Measurements from ENCODE around the gene COL5A3. TPM values are rescaled to one million over a fixed set of nuclear protein-coding genes. Genes with fewer than 3 reads are reported as not detected.

The COL5A3 gene
- total and polyA plus RNA-seq, 2 experiments from 2014 or later: 1.9 to 2.1 TPM

GRCh38 chr19:10018263-10018662 is 8.0 kb upstream of the COL5A3 start:
- H3K9me2 ChIP-seq (replicated peaks; ENCODE audit: insufficient read depth): no peaks in the 10 kb centered on the region
- no peak for DNase-seq (ENCODE audit: low spot score)
- no peaks in the 10 kb centered on the region for H3K4me1 ChIP-seq (ENCODE audit: insufficient read depth)
- no peak overlapping the region for H3K27ac ChIP-seq
- H3K9me3 ChIP-seq (ENCODE audit: low read depth): no peaks in the 10 kb centered on the region
- no peaks in the 10 kb centered on the region for H3K79me2 ChIP-seq
- H3K27me3 ChIP-seq: peaks cover 7% of the 10 kb centered on the region
- TF ChIP-seq EZH2phosphoT487 (IDR thresholded peaks at IDR 0.05; ENCODE audit: low read depth, severe bottlenecking, unreplicated experiment) (no peak), EZH2 (IDR thresholded peaks at IDR 0.05; ENCODE audit: borderline replicate concordance) (no peak), CTCF (IDR thresholded peaks at IDR 0.05; ENCODE audit: poor library complexity) (no peak)
- no peak overlapping the region for H2AFZ ChIP-seq
- WGBS (ENCODE audit: low lambda C conversion rate, missing lambda C conversion rate): 84% methylated on average over 3 of the region's 3 CpGs
- no peaks in the 10 kb centered on the region for H4K20me1 ChIP-seq (ENCODE audit: insufficient read depth, poor library complexity, severe bottlenecking)
- no peak overlapping the region for H3K4me2 ChIP-seq
- no peak overlapping the region for H3K4me3 ChIP-seq
- no peaks in the 10 kb centered on the region for H3K36me3 ChIP-seq (replicated peaks; ENCODE audit: insufficient read depth, low read depth)

GRCh38 chr19:10013834-10014618 is 3.7 kb upstream of the COL5A3 start:
- Histone ChIP-seq H3K79me2 (no peaks in the 10 kb centered on the region), H3K27me3 (peaks cover 31% of the 10 kb centered on the region), H3K4me2 (no peak overlapping the region), H3K4me3 (no peak overlapping the region), H3K36me3 (replicated peaks; ENCODE audit: insufficient read depth, low read depth) (no peaks in the 10 kb centered on the region), H3K9me2 (replicated peaks; ENCODE audit: insufficient read depth) (no peaks in the 10 kb centered on the region), H3K4me1 (ENCODE audit: insufficient read depth) (peaks cover 9% of the 10 kb centered on the region), H3K27ac (no peak overlapping the region), H3K9me3 (ENCODE audit: low read depth) (no peaks in the 10 kb centered on the region), H2AFZ (no peak overlapping the region), H4K20me1 (ENCODE audit: insufficient read depth, poor library complexity, severe bottlenecking) (no peaks in the 10 kb centered on the region)
- TF ChIP-seq EZH2 (IDR thresholded peaks at IDR 0.05; ENCODE audit: borderline replicate concordance) (no peak), EZH2phosphoT487 (IDR thresholded peaks at IDR 0.05; ENCODE audit: low read depth, severe bottlenecking, unreplicated experiment) (no peak)
- WGBS (ENCODE audit: low lambda C conversion rate, missing lambda C conversion rate): 49% methylated on average over 6 of the region's 6 CpGs
- DNase-seq (ENCODE audit: low spot score): no peak

GRCh38 chr19:10013316-10013715 is 3.0 kb upstream of the COL5A3 start, which contains the start of gene RDH8:
Gene RDH8 (plus strand): TSS chr19:10013483. CDS start chr19:10013498, 15 bp downstream.
- Histone ChIP-seq H3K36me3 (replicated peaks; ENCODE audit: insufficient read depth, low read depth) (no peaks in the 10 kb centered on the region), H3K79me2 (no peaks in the 10 kb centered on the region), H3K9me3 (ENCODE audit: low read depth) (no peaks in the 10 kb centered on the region), H3K4me1 (ENCODE audit: insufficient read depth) (peaks cover 15% of the 10 kb centered on the region), H2AFZ (no peak within 1 kb of the TSS), H3K27me3 (peaks cover 36% of the 10 kb centered on the region), H4K20me1 (ENCODE audit: insufficient read depth, poor library complexity, severe bottlenecking) (no peaks in the 10 kb centered on the region), H3K4me2 (no peak within 1 kb of the TSS), H3K4me3 (no peak within 1 kb of the TSS), H3K27ac (no peak within 1 kb of the TSS), H3K9me2 (replicated peaks; ENCODE audit: insufficient read depth) (no peaks in the 10 kb centered on the region)
- WGBS (ENCODE audit: low lambda C conversion rate, missing lambda C conversion rate): 63% methylated on average over 9 of the region's 10 CpGs
- no peak for TF ChIP-seq EZH2phosphoT487 (IDR thresholded peaks at IDR 0.05; ENCODE audit: low read depth, severe bottlenecking, unreplicated experiment)
- no peak for TF ChIP-seq EZH2 (IDR thresholded peaks at IDR 0.05; ENCODE audit: borderline replicate concordance)
- no peak for TF ChIP-seq CTCF (IDR thresholded peaks at IDR 0.05; ENCODE audit: poor library complexity)
- DNase-seq (ENCODE audit: low spot score): no peak

GRCh38 chr19:10011974-10012373 is 1.7 kb upstream of the COL5A3 start:
- H3K4me3 ChIP-seq: no peak overlapping the region
- no peaks in the 10 kb centered on the region for H3K36me3 ChIP-seq (replicated peaks; ENCODE audit: insufficient read depth, low read depth)
- no peaks in the 10 kb centered on the region for H3K79me2 ChIP-seq
- H3K9me3 ChIP-seq (ENCODE audit: low read depth): no peaks in the 10 kb centered on the region
- no peak overlapping the region for H3K4me2 ChIP-seq
- peaks cover 42% of the 10 kb centered on the region for H3K27me3 ChIP-seq
- H2AFZ ChIP-seq: no peak overlapping the region
- TF ChIP-seq EZH2 (IDR thresholded peaks at IDR 0.05; ENCODE audit: borderline replicate concordance) (no peak), EZH2phosphoT487 (IDR thresholded peaks at IDR 0.05; ENCODE audit: low read depth, severe bottlenecking, unreplicated experiment) (no peak), CTCF (IDR thresholded peaks at IDR 0.05; ENCODE audit: poor library complexity) (no peak)
- WGBS (ENCODE audit: low lambda C conversion rate, missing lambda C conversion rate): 63% methylated on average over 7 of the region's 7 CpGs
- H3K27ac ChIP-seq: no peak overlapping the region
- H3K9me2 ChIP-seq (replicated peaks; ENCODE audit: insufficient read depth): no peaks in the 10 kb centered on the region
- DNase-seq (ENCODE audit: low spot score): no peak
- H4K20me1 ChIP-seq (ENCODE audit: insufficient read depth, poor library complexity, severe bottlenecking): no peaks in the 10 kb centered on the region
- H3K4me1 ChIP-seq (ENCODE audit: insufficient read depth): peaks cover 16% of the 10 kb centered on the region

Measured in hepatocyte (in vitro differentiated cells).